Astrocyte (in vitro differentiated cells and primary cell): Measurements from ENCODE around the gene ATP6V1E1. TPM values are rescaled to one million over a fixed set of nuclear protein-coding genes. Genes with fewer than 3 reads are reported as not detected.

ENCODE experiments used
- DNase-seq: peaks from one replicate; pipeline ENCODE4 v3.0.0-alpha.2; 2010; ENCODE audit warnings: low read depth
- FAIRE-seq: peaks from 2 replicates; lab custom pipeline; 2011; peaks lifted over from hg19 to GRCh38; lab: Jason Lieb, UNC
- H2AFZ ChIP-seq: 2 replicates; pipeline ENCODE4 v1.6.0; 2012; ENCODE audit warnings: low read depth, low read length, inconsistent platforms
- H3K27ac ChIP-seq: 2 replicates; pipeline ENCODE4 v1.5.1; 2011; ENCODE audit warnings: low read depth, low read length, inconsistent platforms
- H3K27me3 ChIP-seq: 2 replicates; pipeline ENCODE4 v1.6.0; 2011; ENCODE audit warnings: low read length, inconsistent platforms; ENCODE audit not compliant: insufficient read depth
- H3K36me3 ChIP-seq: 2 replicates; pipeline ENCODE4 v1.5.1; 2011; ENCODE audit warnings: low read length, inconsistent platforms; ENCODE audit not compliant: insufficient read depth
- H3K4me1 ChIP-seq: 2 replicates; pipeline ENCODE4 v1.5.1; 2011; ENCODE audit warnings: low read length, inconsistent platforms; ENCODE audit not compliant: insufficient read depth
- H3K4me2 ChIP-seq: 2 replicates; pipeline ENCODE4 v1.6.0; 2012; ENCODE audit warnings: low read length, inconsistent platforms
- H3K4me3 ChIP-seq: 2 replicates; pipeline ENCODE4 v1.5.1; 2011; ENCODE audit warnings: low read depth, mild to moderate bottlenecking, low read length, inconsistent platforms; ENCODE audit not compliant: insufficient read depth
- H3K79me2 ChIP-seq: 2 replicates; pipeline ENCODE4 v1.6.0; 2012; ENCODE audit warnings: mild to moderate bottlenecking, low read length, inconsistent platforms; ENCODE audit not compliant: insufficient read depth
- H3K9ac ChIP-seq: 2 replicates; pipeline ENCODE4 v1.6.0; 2012; ENCODE audit warnings: mild to moderate bottlenecking, low read length, inconsistent platforms
- H3K9me3 ChIP-seq: 2 replicates; pipeline ENCODE4 v1.5.1; 2012; ENCODE audit warnings: low read depth, mild to moderate bottlenecking, low read length, inconsistent platforms; ENCODE audit not compliant: insufficient read depth
- H4K20me1 ChIP-seq: 2 replicates; pipeline ENCODE4 v1.6.0; 2012; ENCODE audit warnings: low read length, inconsistent platforms; ENCODE audit not compliant: insufficient read depth
- H3K27ac Mint-ChIP-seq: one replicate; pipeline ENCODE4 v1.8.0; 2021; ENCODE audit warnings: mild to moderate bottlenecking, mixed read lengths; ENCODE audit not compliant: unreplicated experiment
- H3K27me3 Mint-ChIP-seq: one replicate; pipeline ENCODE4 v1.8.0; 2021; ENCODE audit warnings: low read depth, mixed read lengths; ENCODE audit not compliant: unreplicated experiment
- H3K36me3 Mint-ChIP-seq: one replicate; pipeline ENCODE4 v1.8.0; 2021; ENCODE audit warnings: low read depth, mixed read lengths; ENCODE audit not compliant: unreplicated experiment
- H3K4me1 Mint-ChIP-seq: one replicate; pipeline ENCODE4 v1.8.0; 2021; ENCODE audit warnings: low read depth, mixed read lengths; ENCODE audit not compliant: unreplicated experiment
- H3K4me3 Mint-ChIP-seq: one replicate; pipeline ENCODE4 v1.8.0; 2021; ENCODE audit warnings: mild to moderate bottlenecking, moderate library complexity, mixed read lengths; ENCODE audit not compliant: unreplicated experiment
- H3K9me3 Mint-ChIP-seq: one replicate; pipeline ENCODE4 v1.8.0; 2021; ENCODE audit warnings: mild to moderate bottlenecking, mixed read lengths; ENCODE audit not compliant: unreplicated experiment
- EZH2 ChIP-seq: IDR thresholded peaks from 2 replicates; pipeline ENCODE4 v1.6.1; 2012; ENCODE audit warnings: mild to moderate bottlenecking, low read length, inconsistent platforms; ENCODE audit not compliant: insufficient read depth
- total RNA-seq: library from RNA; stranded (reverse); gene quantifications from 2 replicates; pipeline ENCODE4 v1.2.1, GENCODE V29; 2021
- TF ChIP-seq, protein P1 (sequence below): IDR thresholded peaks from 2 replicates; pipeline ENCODE4 v1.5.1; 2011; ENCODE audit warnings: low read depth, mild to moderate bottlenecking, inconsistent platforms, low read length, moderate library complexity; ENCODE audit not compliant: insufficient read depth

ATP6V1E1 gene
- total RNA-seq, 1 donor from 2014 or later = 160 TPM

DNA sequence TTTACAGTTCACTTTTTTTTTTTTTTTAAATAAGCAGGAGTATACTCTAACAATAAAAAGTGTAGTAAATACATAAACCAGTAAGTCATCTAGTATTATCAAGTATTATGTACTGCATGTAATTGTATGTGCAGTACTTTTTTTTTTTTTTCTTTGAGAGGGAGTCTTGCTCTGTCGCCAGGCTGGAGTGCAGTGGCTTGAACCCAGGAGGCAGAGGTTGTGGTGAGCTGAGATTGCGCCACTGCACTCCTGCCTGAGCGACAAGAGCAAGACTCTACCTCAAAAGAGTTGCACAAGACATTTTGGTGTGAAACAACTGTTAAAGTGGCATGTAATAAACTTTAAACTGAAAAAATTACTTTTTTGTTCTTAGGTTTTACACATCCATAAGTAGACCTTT lies 26.7 kb upstream of the ATP6V1E1 start:
- Mint-ChIP-seq H3K4me3 (no peak overlapping the region), H3K4me1 (no peaks in the 10 kb centered on the region), H3K27ac (no peak overlapping the region), H3K9me3 (no peaks in the 10 kb centered on the region), H3K36me3 (peaks cover 8% of the 10 kb centered on the region), H3K27me3 (no peaks in the 10 kb centered on the region)
- H3K27ac ChIP-seq = no peak overlapping the region
- no peak overlapping the region for H3K9ac ChIP-seq
- H4K20me1 ChIP-seq = no peaks in the 10 kb centered on the region
- peaks cover 17% of the 10 kb centered on the region for H3K79me2 ChIP-seq
- TF ChIP-seq EZH2 = no peak
- TF ChIP-seq, protein P1, sequence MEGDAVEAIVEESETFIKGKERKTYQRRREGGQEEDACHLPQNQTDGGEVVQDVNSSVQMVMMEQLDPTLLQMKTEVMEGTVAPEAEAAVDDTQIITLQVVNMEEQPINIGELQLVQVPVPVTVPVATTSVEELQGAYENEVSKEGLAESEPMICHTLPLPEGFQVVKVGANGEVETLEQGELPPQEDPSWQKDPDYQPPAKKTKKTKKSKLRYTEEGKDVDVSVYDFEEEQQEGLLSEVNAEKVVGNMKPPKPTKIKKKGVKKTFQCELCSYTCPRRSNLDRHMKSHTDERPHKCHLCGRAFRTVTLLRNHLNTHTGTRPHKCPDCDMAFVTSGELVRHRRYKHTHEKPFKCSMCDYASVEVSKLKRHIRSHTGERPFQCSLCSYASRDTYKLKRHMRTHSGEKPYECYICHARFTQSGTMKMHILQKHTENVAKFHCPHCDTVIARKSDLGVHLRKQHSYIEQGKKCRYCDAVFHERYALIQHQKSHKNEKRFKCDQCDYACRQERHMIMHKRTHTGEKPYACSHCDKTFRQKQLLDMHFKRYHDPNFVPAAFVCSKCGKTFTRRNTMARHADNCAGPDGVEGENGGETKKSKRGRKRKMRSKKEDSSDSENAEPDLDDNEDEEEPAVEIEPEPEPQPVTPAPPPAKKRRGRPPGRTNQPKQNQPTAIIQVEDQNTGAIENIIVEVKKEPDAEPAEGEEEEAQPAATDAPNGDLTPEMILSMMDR = no peak
- no peak overlapping the region for H3K4me3 ChIP-seq
- no peaks in the 10 kb centered on the region for H3K9me3 ChIP-seq
- H3K27me3 ChIP-seq = no peaks in the 10 kb centered on the region
- DNase-seq (no peak), FAIRE-seq (no peak)
- H3K4me1 ChIP-seq = no peaks in the 10 kb centered on the region
- no peak overlapping the region for H2AFZ ChIP-seq
- H3K36me3 ChIP-seq = peaks cover 2% of the 10 kb centered on the region
- H3K4me2 ChIP-seq = no peak overlapping the region

DNA sequence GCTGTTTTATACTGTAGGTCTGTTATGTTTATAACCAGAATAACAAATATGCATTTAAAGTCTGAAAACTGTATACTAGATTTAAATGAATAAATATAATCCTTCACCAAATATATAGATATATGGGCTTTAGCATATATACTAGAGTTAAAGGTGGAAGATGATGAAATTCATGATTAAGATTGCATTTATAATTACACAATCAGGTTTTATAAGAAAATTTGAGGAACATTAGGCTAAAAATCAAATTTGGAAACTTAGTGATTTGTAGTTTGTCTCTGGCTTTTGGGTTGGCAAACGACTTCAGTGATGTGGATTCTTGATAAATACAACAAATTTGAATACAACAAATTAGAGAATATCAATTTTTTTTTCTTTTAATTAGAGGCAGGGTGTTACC lies 20.0 kb upstream of the ATP6V1E1 start:
- no peak overlapping the region for H2AFZ ChIP-seq
- DNase-seq (no peak), FAIRE-seq (no peak)
- H4K20me1 ChIP-seq = peaks cover 5% of the 10 kb centered on the region
- no peaks in the 10 kb centered on the region for H3K36me3 ChIP-seq
- H3K27me3 Mint-ChIP-seq = no peaks in the 10 kb centered on the region
- no peak overlapping the region for H3K27ac Mint-ChIP-seq
- no peaks in the 10 kb centered on the region for H3K4me1 ChIP-seq
- H3K4me3 Mint-ChIP-seq = no peak overlapping the region
- H3K9me3 ChIP-seq = no peaks in the 10 kb centered on the region
- no peaks in the 10 kb centered on the region for H3K4me1 Mint-ChIP-seq
- no peak overlapping the region for H3K4me2 ChIP-seq
- peaks cover 38% of the 10 kb centered on the region for H3K79me2 ChIP-seq
- H3K9me3 Mint-ChIP-seq = no peaks in the 10 kb centered on the region
- no peak overlapping the region for H3K4me3 ChIP-seq
- H3K9ac ChIP-seq = no peak overlapping the region
- H3K27ac ChIP-seq = no peak overlapping the region
- H3K27me3 ChIP-seq = no peaks in the 10 kb centered on the region
- peaks cover 4% of the 10 kb centered on the region for H3K36me3 Mint-ChIP-seq
- TF ChIP-seq EZH2 = no peak
- TF ChIP-seq, protein P1 = no peak

DNA sequence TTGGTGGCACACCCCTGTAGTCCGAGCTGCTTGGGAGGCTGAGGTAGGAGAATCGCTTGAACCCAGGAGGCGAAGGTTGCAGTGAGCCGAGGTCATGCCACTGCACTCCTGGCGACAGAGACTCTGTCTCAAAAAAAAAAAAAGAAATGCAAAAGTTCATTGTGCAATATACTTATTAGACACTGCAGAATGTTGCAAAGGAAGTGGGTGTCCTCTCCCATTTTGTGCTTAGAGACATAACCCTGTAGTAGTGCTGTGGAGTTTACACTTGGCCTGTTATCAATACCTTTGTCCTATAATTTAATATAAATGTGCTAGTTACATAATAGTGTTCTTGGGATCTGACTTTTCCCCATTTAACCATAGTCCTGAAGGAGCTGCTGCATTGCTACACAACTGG lies 19.4 kb upstream of the ATP6V1E1 start:
- Histone ChIP-seq H3K4me2 (no peak overlapping the region), H3K9ac (no peak overlapping the region), H4K20me1 (peaks cover 5% of the 10 kb centered on the region), H3K4me1 (no peaks in the 10 kb centered on the region), H3K4me3 (no peak overlapping the region), H3K27ac (no peak overlapping the region), H3K27me3 (no peaks in the 10 kb centered on the region), H2AFZ (no peak overlapping the region), H3K79me2 (peaks cover 37% of the 10 kb centered on the region), H3K9me3 (no peaks in the 10 kb centered on the region), H3K36me3 (no peaks in the 10 kb centered on the region)
- no peak for FAIRE-seq
- DNase-seq = no peak
- Mint-ChIP-seq H3K27ac (no peak overlapping the region), H3K4me1 (no peaks in the 10 kb centered on the region), H3K4me3 (no peak overlapping the region), H3K36me3 (peaks cover 1% of the 10 kb centered on the region), H3K9me3 (no peaks in the 10 kb centered on the region), H3K27me3 (no peaks in the 10 kb centered on the region)
- TF ChIP-seq, protein P1 = no peak
- no peak for TF ChIP-seq EZH2
